Endothelial cell of umbilical vein (primary cell): ENCODE results near the gene NTMT2. TPM values are rescaled to one million over a fixed set of nuclear protein-coding genes. Genes with fewer than 3 reads are reported as not detected.

ENCODE experiments used
- BruUV-seq: library from RNA; stranded (reverse); fragments of 400-500 nt; replicated peaks from 2 replicates; lab custom pipeline; 2021; lab: Mats Ljungman, UMichigan
- CTCF ChIA-PET: fragments of 300-600, 350-600 bp; sonication (Branson Sonifier 250); formaldehyde crosslinking; loops from one replicate; lab custom pipeline; 2021; ENCODE audit warnings: antibody characterized with exemption, inconsistent platforms; lab: Charles Lee
- POLR2A ChIA-PET: fragments of 300-600, 350-600 bp; sonication (Branson Sonifier 250); formaldehyde crosslinking; loops from one replicate; lab custom pipeline; 2021; ENCODE audit warnings: antibody characterized with exemption, inconsistent platforms; lab: Charles Lee
- DNase-seq: peaks from one replicate; pipeline ENCODE4 v3.0.0-alpha.2; 2011; ENCODE audit warnings: low read depth, low spot score
- FAIRE-seq: peaks from 2 replicates; lab custom pipeline; 2011; peaks lifted over from hg19 to GRCh38; lab: Jason Lieb, UNC
- H2AFZ ChIP-seq: 2 replicates; pipeline ENCODE4 v1.6.0; 2012; ENCODE audit warnings: low read depth, low read length, control low read depth, inconsistent platforms
- H3K27ac ChIP-seq: 2 replicates; pipeline ENCODE4 v1.5.1; 2011; ENCODE audit warnings: low read depth, mild to moderate bottlenecking, control low read depth, low read length, moderate library complexity; ENCODE audit not compliant: insufficient read depth
- H3K27me3 ChIP-seq, 2 experiments: 2 replicates each; pipeline versions ENCODE4 v1.6.0 to v1.6.1; 2011; ENCODE audit warnings: low read length in 2 of 2, mixed read lengths in 1 of 2; ENCODE audit not compliant: control insufficient read depth in 2 of 2, insufficient read depth in 2 of 2
- H3K36me3 ChIP-seq, 2 experiments: 2 replicates in 1 of 2; 3 replicates in 1 of 2; pipeline ENCODE4 v1.5.1; 2011; ENCODE audit warnings: low read length in 2 of 2, mild to moderate bottlenecking in 1 of 2, moderate library complexity in 1 of 2; ENCODE audit not compliant: control insufficient read depth in 2 of 2, insufficient read depth in 2 of 2; ENCODE audit errors: extremely low read depth in 1 of 2
- H3K4me1 ChIP-seq: 3 replicates; pipeline ENCODE4 v1.5.1; 2011; ENCODE audit warnings: mild to moderate bottlenecking, low read length; ENCODE audit not compliant: control insufficient read depth, insufficient read depth; ENCODE audit errors: extremely low read depth
- H3K4me2 ChIP-seq: 2 replicates; pipeline ENCODE4 v1.6.1; 2011; ENCODE audit warnings: low read length, control low read depth, mixed read lengths; ENCODE audit not compliant: insufficient read depth
- H3K4me3 ChIP-seq, 3 experiments: fragments of 200-600 bp in 1 of 3; sonication (generic), shearing (Covaris generic) in 1 of 3; replicated peaks in 1 of 3; 2 replicates each; pipeline ENCODE4 v1.5.1; 2011 to 2016; ENCODE audit warnings: control low read depth in 3 of 3, low read length in 3 of 3, mild to moderate bottlenecking in 2 of 3, inconsistent platforms in 1 of 3, low read depth in 1 of 3, moderate library complexity in 1 of 3; ENCODE audit not compliant: insufficient read depth in 1 of 3
- H3K79me2 ChIP-seq: 2 replicates; pipeline ENCODE4 v1.6.0; 2012; ENCODE audit warnings: low read length, inconsistent platforms; ENCODE audit not compliant: control insufficient read depth, insufficient read depth
- H3K9ac ChIP-seq: replicated peaks from 2 replicates; pipeline ENCODE3; 2011; ENCODE audit warnings: low read length, control low read depth; ENCODE audit not compliant: insufficient read depth; ENCODE audit errors: extremely low read depth
- H3K9me1 ChIP-seq: replicated peaks from 3 replicates; pipeline ENCODE4 v1.6.0; 2011; ENCODE audit warnings: mild to moderate bottlenecking, low read length; ENCODE audit not compliant: control insufficient read depth, insufficient read depth; ENCODE audit errors: extremely low read depth
- H3K9me3 ChIP-seq: replicated peaks from 2 replicates; pipeline ENCODE4 v1.5.1; 2012; ENCODE audit warnings: low read length, inconsistent platforms; ENCODE audit not compliant: control insufficient read depth, insufficient read depth
- H4K20me1 ChIP-seq: replicated peaks from 2 replicates; pipeline ENCODE3; 2011; ENCODE audit warnings: mild to moderate bottlenecking, low read length; ENCODE audit not compliant: control insufficient read depth, insufficient read depth; ENCODE audit errors: extremely low read depth
- EZH2 ChIP-seq: IDR thresholded peaks from 2 replicates; pipeline ENCODE4 v1.6.1; 2012; ENCODE audit warnings: borderline replicate concordance, low read depth, mild to moderate bottlenecking, moderate library complexity, low read length, inconsistent platforms; ENCODE audit not compliant: severe bottlenecking
- FOS ChIP-seq: IDR thresholded peaks from 2 replicates; pipeline ENCODE4 v1.6.1; 2011; ENCODE audit warnings: mild to moderate bottlenecking, low read length, moderate library complexity, borderline replicate concordance; ENCODE audit not compliant: insufficient read depth
- GATA2 ChIP-seq: IDR thresholded peaks from 2 replicates; pipeline ENCODE4 v1.7.0; 2011; ENCODE audit warnings: low read depth, mild to moderate bottlenecking, moderate library complexity, mixed read lengths, low read length; ENCODE audit not compliant: insufficient read length, insufficient read depth
- JUN ChIP-seq: IDR thresholded peaks from 2 replicates; pipeline ENCODE4 v1.6.1; 2011; ENCODE audit warnings: borderline replicate concordance, low read depth; ENCODE audit not compliant: insufficient read length, insufficient read depth
- MYC ChIP-seq: IDR thresholded peaks from one replicate; pipeline ENCODE4 v1.6.1; 2011; ENCODE audit warnings: mild to moderate bottlenecking, low read depth, low read length
- POLR2A ChIP-seq: IDR thresholded peaks from 2 replicates; pipeline ENCODE4 v1.6.1; 2012; ENCODE audit warnings: low read depth, mild to moderate bottlenecking, control low read depth, low read length
- POLR2AphosphoS5 ChIP-seq: IDR thresholded peaks from 2 replicates; pipeline ENCODE4 v1.6.1; 2012; ENCODE audit warnings: low read depth, mild to moderate bottlenecking, control low read depth, low read length, moderate library complexity; ENCODE audit not compliant: insufficient read depth
- dilution Hi-C: fragments of 300-500 bp; cut with MboI; formaldehyde crosslinking; loops from one replicate; pipeline ENCODE4 v1.15.0; 2019; ENCODE audit warnings: low sequenced_read_pairs; ENCODE audit not compliant: extremely low pct_ligation_motif_present
- intact Hi-C: fragments of 100-400 bp; cut with micrococcal nuclease; formaldehyde crosslinking; loops from one replicate; pipeline ENCODE4 v1.10.0; 2022
- polyA plus RNA-seq, 4 experiments: library from polyadenylated mRNA; depleted of rRNA in 3 of 4; stranded (reverse) in 3 of 4; unstranded in 1 of 4; fragments of >200 nt; gene quantifications; 2 replicates each; pipeline versions ENCODE4 v1.2.1 to v1.2.3, GENCODE V29; 2011 to 2012; ENCODE audit warnings: missing spikeins in 1 of 4
- total RNA-seq: library from RNA; stranded (reverse); gene quantifications from 2 replicates; pipeline ENCODE4 v1.2.3, GENCODE V29; 2021
- TF ChIP-seq, protein P1 (sequence below): IDR thresholded peaks from 2 replicates; pipeline ENCODE4 v1.6.1; 2011; ENCODE audit not compliant: insufficient read depth, insufficient read length
- TF ChIP-seq, protein P2 (sequence below), 2 donors: IDR thresholded peaks; 1 replicate in 1 of 2; 2 replicates in 1 of 2; pipeline ENCODE4 v1.5.1; 2011; ENCODE audit warnings: low read length in 2 of 2, mild to moderate bottlenecking in 2 of 2, moderate library complexity in 2 of 2, control low read depth in 1 of 2, inconsistent platforms in 1 of 2, low read depth in 1 of 2; ENCODE audit not compliant: insufficient read depth in 1 of 2; ENCODE audit errors: extremely low read depth in 1 of 2

Gene NTMT2
- total and polyA plus RNA-seq, 2 donors (not counting 3 experiments of a cell fraction or from before 2014, with no cell fraction given), result not detected

GRCh38 chr1:170156594-170156993 lies 10.8 kb downstream of the NTMT2 start:
- POLR2A ChIA-PET, result no interaction called here
- intact Hi-C loops, result no loop called here

More at GRCh38 chr1:170156594-170156993, 10.8 kb downstream of the NTMT2 start:
- Histone ChIP-seq H4K20me1 (no peaks in the 10 kb centered on the region), H3K36me3 (no peaks in the 10 kb centered on the region), H3K27ac (no peak overlapping the region), H3K27me3 (no peaks in the 10 kb centered on the region), H3K9me3 (no peaks in the 10 kb centered on the region), H3K4me3 (no peak overlapping the region), H3K4me1 (no peaks in the 10 kb centered on the region), H3K79me2 (no peaks in the 10 kb centered on the region), H3K9ac (no peak overlapping the region), H2AFZ (no peak overlapping the region), H3K9me1 (no peaks in the 10 kb centered on the region), H3K4me2 (no peak overlapping the region)
- TF ChIP-seq POLR2A, result no peak
- TF ChIP-seq, protein P1, sequence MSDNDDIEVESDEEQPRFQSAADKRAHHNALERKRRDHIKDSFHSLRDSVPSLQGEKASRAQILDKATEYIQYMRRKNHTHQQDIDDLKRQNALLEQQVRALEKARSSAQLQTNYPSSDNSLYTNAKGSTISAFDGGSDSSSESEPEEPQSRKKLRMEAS, result no peak
- TF ChIP-seq POLR2AphosphoS5, result no peak
- TF ChIP-seq JUN, result no peak
- TF ChIP-seq EZH2, result no peak
- no peak for TF ChIP-seq FOS
- TF ChIP-seq, protein P2, sequence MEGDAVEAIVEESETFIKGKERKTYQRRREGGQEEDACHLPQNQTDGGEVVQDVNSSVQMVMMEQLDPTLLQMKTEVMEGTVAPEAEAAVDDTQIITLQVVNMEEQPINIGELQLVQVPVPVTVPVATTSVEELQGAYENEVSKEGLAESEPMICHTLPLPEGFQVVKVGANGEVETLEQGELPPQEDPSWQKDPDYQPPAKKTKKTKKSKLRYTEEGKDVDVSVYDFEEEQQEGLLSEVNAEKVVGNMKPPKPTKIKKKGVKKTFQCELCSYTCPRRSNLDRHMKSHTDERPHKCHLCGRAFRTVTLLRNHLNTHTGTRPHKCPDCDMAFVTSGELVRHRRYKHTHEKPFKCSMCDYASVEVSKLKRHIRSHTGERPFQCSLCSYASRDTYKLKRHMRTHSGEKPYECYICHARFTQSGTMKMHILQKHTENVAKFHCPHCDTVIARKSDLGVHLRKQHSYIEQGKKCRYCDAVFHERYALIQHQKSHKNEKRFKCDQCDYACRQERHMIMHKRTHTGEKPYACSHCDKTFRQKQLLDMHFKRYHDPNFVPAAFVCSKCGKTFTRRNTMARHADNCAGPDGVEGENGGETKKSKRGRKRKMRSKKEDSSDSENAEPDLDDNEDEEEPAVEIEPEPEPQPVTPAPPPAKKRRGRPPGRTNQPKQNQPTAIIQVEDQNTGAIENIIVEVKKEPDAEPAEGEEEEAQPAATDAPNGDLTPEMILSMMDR (IDR thresholded peaks at IDR 0.05; ENCODE audit: extremely low read depth in 1 of 2, insufficient read depth in 1 of 2, low read depth in 1 of 2, low read length in 2 of 2), result no peak
- TF ChIP-seq GATA2, result no peak
- no peak for TF ChIP-seq MYC
- no TSS peak for BruUV-seq
- dilution Hi-C loops, result no loop called here
- CTCF ChIA-PET, result no interaction called here
- no peak for DNase-seq
- no peak for FAIRE-seq
